Measurements from ENCODE around the gene BCL2L13. TPM values are rescaled to one million over a fixed set of nuclear protein-coding genes. Genes with fewer than 3 reads are reported as not detected.

The BCL2L13 gene
- 10 to 100 TPM; 38.8 to 45.2 (median 38.9) TPM for polyA plus RNA-seq

- Mint-ChIP-seq H3K27ac (peak within 1 kb of the TSS; percentile 97 to 98 (median 97)), H3K4me3 (peak within 1 kb of the TSS; percentile 88 to 94 (median 91)), H3K36me3 (no peaks in the 10 kb centered on the region), H3K9me3 (no peaks in the 10 kb centered on the region), H3K4me1 (peaks cover 27 to 30% of the 10 kb centered on the region in 2 donors), H3K27me3 (ENCODE audit: low read depth in 3 of 3) (peaks cover 4 to 17% (median 7%) of the 10 kb centered on the region in 3 donors)
- DNase-seq = peak; percentile 87 to 88 (median 87)
Measured at GRCh38 chr22:17638432-17639246, at the start of gene BCL2L13. BCL2L13 (plus strand) TSS chr22:17638757; CDS start chr22:17655712, 16,955 bp downstream.

- H3K27me3 Mint-ChIP-seq (ENCODE audit: low read depth in 3 of 3) = peaks cover 0 to 2% (median 2%) of the 10 kb centered on the region in 3 donors
- H3K9me3 Mint-ChIP-seq = no peaks in the 10 kb centered on the region
- no peaks in the 10 kb centered on the region for H3K4me1 Mint-ChIP-seq
- H3K4me3 Mint-ChIP-seq = no peak overlapping the region
- peaks cover 3 to 33% (median 21%) of the 10 kb centered on the region in 3 donors for H3K36me3 Mint-ChIP-seq
- peak overlapping the region in 1 of 6 donors; percentile 55 for H3K27ac Mint-ChIP-seq
- DNase-seq = no peak
Measured at GRCh38 chr22:17589810-17590375, 48.7 kb upstream of the BCL2L13 start.

DNA sequence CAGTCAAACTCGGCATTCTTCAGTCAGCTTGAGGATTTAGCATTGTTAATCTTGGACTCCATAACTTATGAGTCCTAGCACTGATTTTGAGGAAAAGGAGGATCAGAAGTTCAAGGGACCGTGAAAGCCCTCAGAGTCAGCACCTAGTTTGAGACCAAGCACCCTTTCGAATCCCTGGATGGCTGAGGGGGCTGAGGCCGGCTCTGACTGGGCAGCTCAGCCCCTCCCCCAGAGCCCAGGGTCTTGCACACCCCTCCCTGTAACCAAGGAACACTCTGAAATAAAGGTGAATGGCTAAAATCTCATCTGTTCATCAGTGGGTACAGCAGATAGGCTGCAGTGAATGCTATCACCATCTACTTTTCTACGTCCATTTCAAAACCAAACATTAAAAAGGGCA lies 48.0 kb upstream of the BCL2L13 start:
- Mint-ChIP-seq H3K4me1 (no peaks in the 10 kb centered on the region), H3K36me3 (peaks cover 3 to 33% (median 21%) of the 10 kb centered on the region in 3 donors), H3K9me3 (no peaks in the 10 kb centered on the region), H3K27ac (peak overlapping the region in 2 of 6 donors; percentile 53 to 55), H3K27me3 (ENCODE audit: low read depth in 3 of 3) (peaks cover 0 to 2% (median 2%) of the 10 kb centered on the region in 3 donors), H3K4me3 (no peak overlapping the region)
- no peak for DNase-seq

DNA sequence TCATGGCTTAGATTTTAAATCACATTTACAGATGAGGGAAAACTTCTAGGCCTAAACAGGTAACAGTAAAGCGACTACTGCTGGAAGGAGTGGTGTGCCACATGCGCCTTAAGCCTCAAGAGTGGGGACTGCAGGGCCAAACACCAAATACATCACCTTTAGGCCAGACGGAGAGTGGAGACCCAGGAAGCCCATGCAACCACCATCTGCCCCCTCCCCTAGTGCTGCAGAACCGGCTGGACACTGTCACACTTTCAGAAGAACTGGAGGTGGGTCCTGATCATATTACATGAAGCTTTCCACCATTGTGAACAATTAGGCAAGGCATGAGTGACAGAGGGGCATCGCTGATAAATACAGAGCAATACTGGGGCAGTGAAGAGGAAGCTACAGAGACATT lies 46.4 kb upstream of the BCL2L13 start:
- no peaks in the 10 kb centered on the region for H3K9me3 Mint-ChIP-seq
- peaks cover 10 to 44% (median 29%) of the 10 kb centered on the region in 3 donors for H3K36me3 Mint-ChIP-seq
- H3K4me3 Mint-ChIP-seq = no peak overlapping the region
- no peaks in the 10 kb centered on the region for H3K4me1 Mint-ChIP-seq
- no peak for DNase-seq
- H3K27me3 Mint-ChIP-seq (ENCODE audit: low read depth in 3 of 3) = peaks cover 0 to 2% (median 2%) of the 10 kb centered on the region in 3 donors
- peak overlapping the region in 1 of 6 donors; percentile 35 for H3K27ac Mint-ChIP-seq

- H3K4me1 Mint-ChIP-seq = peaks cover 2 to 8% of the 10 kb centered on the region in 2 donors
- H3K36me3 Mint-ChIP-seq = peaks cover 21 to 60% (median 40%) of the 10 kb centered on the region in 3 donors
- peaks cover 0 to 2% (median 0%) of the 10 kb centered on the region in 3 donors for H3K27me3 Mint-ChIP-seq (ENCODE audit: low read depth in 3 of 3)
- H3K4me3 Mint-ChIP-seq = no peak overlapping the region
- no peaks in the 10 kb centered on the region for H3K9me3 Mint-ChIP-seq
- no peak for DNase-seq
- no peak overlapping the region for H3K27ac Mint-ChIP-seq
Measured at GRCh38 chr22:17596226-17596625, 42.3 kb upstream of the BCL2L13 start.

- Mint-ChIP-seq H3K4me3 (no peak overlapping the region), H3K36me3 (peaks cover 18 to 53% (median 35%) of the 10 kb centered on the region in 3 donors), H3K27ac (no peak overlapping the region), H3K27me3 (ENCODE audit: low read depth in 3 of 3) (peaks cover 0 to 2% (median 0%) of the 10 kb centered on the region in 3 donors), H3K4me1 (peaks cover 3 to 8% of the 10 kb centered on the region in 2 donors), H3K9me3 (no peaks in the 10 kb centered on the region)
- DNase-seq = no peak
Measured at GRCh38 chr22:17597217-17597616, 41.3 kb upstream of the BCL2L13 start.

GRCh38 chr22:17598318-17598717 lies 40.2 kb upstream of the BCL2L13 start:
- DNase-seq = no peak
- Mint-ChIP-seq H3K4me1 (peaks cover 3 to 8% of the 10 kb centered on the region in 2 donors), H3K9me3 (no peaks in the 10 kb centered on the region), H3K27ac (no peak overlapping the region), H3K4me3 (no peak overlapping the region), H3K36me3 (peaks cover 18 to 45% (median 28%) of the 10 kb centered on the region in 3 donors), H3K27me3 (ENCODE audit: low read depth in 3 of 3) (no peaks in the 10 kb centered on the region)

DNA sequence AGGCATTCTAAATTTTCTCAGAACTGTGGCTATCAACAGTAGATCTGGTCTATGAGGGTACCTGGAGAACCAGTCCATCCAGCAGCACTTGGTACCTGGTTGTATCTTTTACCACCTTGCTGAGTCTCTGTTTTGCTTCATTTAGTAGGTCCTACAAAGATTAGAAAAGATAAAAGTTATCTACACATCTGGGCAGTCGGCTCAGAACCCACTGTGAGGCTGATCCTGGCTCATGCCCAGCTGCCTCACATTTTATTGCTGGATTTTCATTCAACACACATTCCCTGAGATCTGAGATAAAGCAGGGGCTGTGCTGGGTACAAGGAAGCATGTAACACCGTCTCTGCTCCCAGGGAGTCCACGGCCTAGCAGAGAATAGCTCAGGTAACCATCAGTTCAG lies 37.5 kb upstream of the BCL2L13 start:
- Mint-ChIP-seq H3K4me1 (peaks cover 7 to 15% of the 10 kb centered on the region in 2 donors), H3K27ac (peak overlapping the region in 5 of 6 donors; percentile 31 to 78 (median 62)), H3K36me3 (peaks cover 19 to 37% (median 20%) of the 10 kb centered on the region in 3 donors), H3K9me3 (no peaks in the 10 kb centered on the region), H3K4me3 (no peak overlapping the region), H3K27me3 (ENCODE audit: low read depth in 3 of 3) (no peaks in the 10 kb centered on the region)
- DNase-seq = no peak

GRCh38 chr22:17603668-17604067 lies 34.9 kb upstream of the BCL2L13 start:
- no peak overlapping the region for H3K4me3 Mint-ChIP-seq
- no peaks in the 10 kb centered on the region for H3K27me3 Mint-ChIP-seq (ENCODE audit: low read depth in 3 of 3)
- DNase-seq = no peak
- H3K27ac Mint-ChIP-seq = peak overlapping the region in 1 of 6 donors; percentile 40
- no peaks in the 10 kb centered on the region for H3K9me3 Mint-ChIP-seq
- peaks cover 5 to 14% (median 9%) of the 10 kb centered on the region in 3 donors for H3K36me3 Mint-ChIP-seq
- peaks cover 9 to 15% of the 10 kb centered on the region in 2 donors for H3K4me1 Mint-ChIP-seq

DNA sequence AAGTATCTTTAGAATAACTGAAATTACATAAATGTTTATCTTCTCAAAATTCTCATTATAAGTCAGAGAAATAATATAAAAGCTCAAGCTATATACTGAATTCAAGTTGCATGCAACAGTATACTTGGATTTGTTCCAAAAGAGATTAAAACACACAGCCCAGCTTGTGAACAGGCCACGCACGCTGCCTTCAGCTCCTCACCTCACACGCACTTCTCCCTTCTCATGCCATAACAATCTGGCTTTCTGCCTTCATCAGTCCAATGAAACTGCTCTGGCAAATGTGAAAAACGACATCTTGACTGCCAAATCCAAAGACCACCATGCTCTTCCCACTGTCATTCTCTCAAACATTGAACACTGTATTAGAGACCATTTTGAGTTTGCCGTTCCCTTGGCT lies 32.1 kb upstream of the BCL2L13 start:
- H3K36me3 Mint-ChIP-seq = peaks cover 0 to 9% (median 4%) of the 10 kb centered on the region in 3 donors
- H3K27ac Mint-ChIP-seq = no peak overlapping the region
- no peaks in the 10 kb centered on the region for H3K9me3 Mint-ChIP-seq
- no peak overlapping the region for H3K4me3 Mint-ChIP-seq
- DNase-seq = no peak
- H3K27me3 Mint-ChIP-seq (ENCODE audit: low read depth in 3 of 3) = no peaks in the 10 kb centered on the region
- H3K4me1 Mint-ChIP-seq = peaks cover 6 to 15% of the 10 kb centered on the region in 2 donors

DNA sequence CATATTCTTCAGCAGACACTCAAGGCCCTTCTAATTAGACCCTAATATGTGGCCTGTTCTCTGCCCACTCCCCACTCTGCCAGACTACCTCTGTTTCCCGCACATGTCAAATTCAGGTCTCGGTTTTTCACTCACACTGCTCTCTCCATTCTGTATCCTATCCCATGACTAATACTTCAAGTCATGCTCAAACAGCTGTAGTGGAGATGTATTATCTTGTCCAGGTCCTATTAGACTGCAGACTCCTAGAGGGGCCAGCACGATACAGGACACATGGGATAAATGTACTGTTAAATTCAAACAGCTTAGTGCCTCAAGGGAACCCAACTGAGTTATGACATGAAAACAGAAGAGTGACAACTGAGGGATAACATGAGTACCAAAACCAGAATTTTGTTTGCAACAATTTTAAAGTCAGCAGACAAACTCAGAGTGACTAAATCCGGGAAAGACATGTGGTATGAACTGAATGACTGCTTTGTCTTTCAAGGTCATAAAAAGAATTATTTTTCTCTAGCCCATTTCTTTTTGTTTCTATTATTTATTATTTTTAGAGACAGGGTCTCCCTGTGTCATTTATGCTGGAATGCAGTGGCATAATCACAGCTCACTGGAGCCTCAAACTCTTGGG lies 30.6 kb upstream of the BCL2L13 start:
- Mint-ChIP-seq H3K4me3 (no peak overlapping the region), H3K4me1 (peaks cover 6 to 22% of the 10 kb centered on the region in 2 donors), H3K27ac (no peak overlapping the region), H3K27me3 (ENCODE audit: low read depth in 3 of 3) (no peaks in the 10 kb centered on the region), H3K9me3 (no peaks in the 10 kb centered on the region), H3K36me3 (peaks cover 5 to 14% (median 8%) of the 10 kb centered on the region in 3 donors)
- DNase-seq = no peak

DNA sequence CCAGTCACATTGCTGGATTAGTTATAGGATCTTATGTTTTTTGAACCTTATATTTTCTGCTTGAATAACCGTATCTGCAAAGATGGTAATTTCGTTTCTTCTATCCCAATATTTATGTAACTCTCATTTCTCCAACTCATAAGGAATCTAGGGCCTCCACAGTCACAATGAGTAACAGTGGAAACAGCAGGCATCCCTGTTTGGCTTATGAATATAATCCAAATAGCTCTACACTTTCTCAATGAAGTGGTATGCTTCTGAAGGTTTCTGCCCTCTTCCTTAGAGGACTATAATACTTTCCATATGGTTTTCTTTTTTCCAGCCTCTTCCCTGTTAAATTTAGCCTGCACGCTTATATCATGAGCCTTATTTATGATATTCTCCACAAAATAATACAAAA lies 26.5 kb upstream of the BCL2L13 start:
- Mint-ChIP-seq H3K4me1 (peaks cover 0 to 15% of the 10 kb centered on the region in 2 donors), H3K27ac (peak overlapping the region in 1 of 6 donors; percentile 64)
- DNase-seq = no peak

DNA sequence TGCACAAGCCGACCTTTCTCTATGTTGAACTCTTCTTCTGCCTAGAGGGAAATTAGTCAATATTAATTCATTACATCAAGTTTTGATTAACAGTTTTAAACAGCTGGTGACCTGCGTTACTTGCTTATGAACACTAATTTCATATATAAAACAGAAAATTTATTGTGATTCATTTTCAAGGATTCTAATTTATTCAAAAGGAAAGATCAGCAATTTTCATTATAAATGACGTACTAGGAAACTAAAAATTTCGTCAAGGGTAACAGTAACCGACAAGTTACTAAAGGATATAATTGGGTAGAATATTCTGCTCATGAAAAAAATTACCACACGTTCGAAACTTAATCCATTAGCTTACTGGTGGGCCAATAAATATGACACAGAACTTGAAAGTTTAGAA lies 25.3 kb upstream of the BCL2L13 start:
- no peak overlapping the region for H3K4me3 Mint-ChIP-seq
- H3K36me3 Mint-ChIP-seq = peaks cover 4 to 15% (median 8%) of the 10 kb centered on the region in 3 donors
- no peaks in the 10 kb centered on the region for H3K9me3 Mint-ChIP-seq
- no peaks in the 10 kb centered on the region for H3K27me3 Mint-ChIP-seq (ENCODE audit: low read depth in 3 of 3)
- peaks cover 0 to 15% of the 10 kb centered on the region in 2 donors for H3K4me1 Mint-ChIP-seq
- H3K27ac Mint-ChIP-seq = no peak overlapping the region
- DNase-seq = no peak

More for the DNA sequence above, 26.5 kb upstream of the BCL2L13 start:
- no peaks in the 10 kb centered on the region for H3K9me3 Mint-ChIP-seq
- no peaks in the 10 kb centered on the region for H3K27me3 Mint-ChIP-seq (ENCODE audit: low read depth in 3 of 3)
- no peak overlapping the region for H3K4me3 Mint-ChIP-seq
- H3K36me3 Mint-ChIP-seq = peaks cover 4 to 15% (median 8%) of the 10 kb centered on the region in 3 donors
